Common myeloid progenitor, CD34-positive (primary cell): ENCODE data around the gene SNRPA.

Source experiments
- CTCF ChIA-PET: fragments of 350-600 bp; sonication (Branson Sonifier 250); formaldehyde crosslinking; loops from one replicate; lab custom pipeline; 2021; ENCODE audit warnings: antibody characterized with exemption; lab: Charles Lee
- POLR2A ChIA-PET: fragments of 350-600 bp; sonication (Branson Sonifier 250); formaldehyde crosslinking; loops from one replicate; lab custom pipeline; 2021; ENCODE audit warnings: antibody characterized with exemption; lab: Charles Lee
- DNase-seq, 3 donors: peaks; one replicate each; pipeline versions ENCODE4 v3.0.0 to v3.0.0-alpha.2; 2013
- H3K27ac ChIP-seq, 2 experiments: 1 replicate in 1 of 2; 2 replicates in 1 of 2; pipeline ENCODE4 v1.7.0; 2013; ENCODE audit warnings: inconsistent platforms in 2 of 2, low read length in 2 of 2, mild to moderate bottlenecking in 2 of 2, low read depth in 1 of 2, moderate library complexity in 1 of 2; ENCODE audit not compliant: severe bottlenecking in 2 of 2, insufficient read depth in 1 of 2, poor library complexity in 1 of 2
- H3K27me3 ChIP-seq, 5 experiments: replicated peaks in 2 of 5; 1 replicate in 3 of 5; 2 replicates in 2 of 5; pipeline versions ENCODE4 v1.6.1 to v1.7.0; 2013; ENCODE audit warnings: low read length in 4 of 5, mild to moderate bottlenecking in 2 of 5, moderate library complexity in 2 of 5, inconsistent platforms in 1 of 5; ENCODE audit not compliant: insufficient read depth in 5 of 5, control insufficient read depth in 4 of 5
- H3K36me3 ChIP-seq, 4 experiments: 1 replicate in 2 of 4; 2 replicates in 2 of 4; pipeline versions ENCODE4 v1.6.1 to v1.7.0; 2013; ENCODE audit warnings: low read length in 3 of 4, control low read depth in 1 of 4, mild to moderate bottlenecking in 1 of 4; ENCODE audit not compliant: control insufficient read depth in 4 of 4, insufficient read depth in 4 of 4
- H3K4me1 ChIP-seq, 4 experiments: 1 replicate in 3 of 4; 2 replicates in 1 of 4; pipeline versions ENCODE4 v1.6.1 to v1.7.1; 2013; ENCODE audit warnings: low read length in 3 of 4, mild to moderate bottlenecking in 3 of 4, control low read depth in 1 of 4, inconsistent platforms in 1 of 4, moderate library complexity in 1 of 4; ENCODE audit not compliant: control insufficient read depth in 4 of 4, insufficient read depth in 4 of 4; ENCODE audit errors: control extremely low read depth in 1 of 4
- H3K4me3 ChIP-seq, 7 experiments: 1 replicate in 4 of 7; 2 replicates in 3 of 7; pipeline versions ENCODE4 v1.5.1 to v1.7.0; 2013; ENCODE audit warnings: mild to moderate bottlenecking in 7 of 7, low read length in 6 of 7, moderate library complexity in 6 of 7, inconsistent platforms in 2 of 7, low read depth in 2 of 7, control low read depth in 1 of 7; ENCODE audit not compliant: insufficient read depth in 4 of 7, control insufficient read depth in 1 of 7; ENCODE audit errors: extremely low read depth in 1 of 7
- H3K9me3 ChIP-seq, 5 experiments: 1 replicate in 4 of 5; 2 replicates in 1 of 5; pipeline versions ENCODE4 v1.6.1 to v1.7.1; 2013; ENCODE audit warnings: low read length in 4 of 5, mild to moderate bottlenecking in 2 of 5, inconsistent platforms in 1 of 5, low read depth in 1 of 5, moderate library complexity in 1 of 5; ENCODE audit not compliant: control insufficient read depth in 4 of 5, insufficient read depth in 2 of 5; ENCODE audit errors: control extremely low read depth in 1 of 5
- WGBS: methylation state at CpG from one replicate; pipeline ENCODE4 v1.1.5; 2013; ENCODE audit not compliant: insufficient coverage; 5-methylcytosine and 5-hydroxymethylcytosine counted together

Gene SNRPA

DNA sequence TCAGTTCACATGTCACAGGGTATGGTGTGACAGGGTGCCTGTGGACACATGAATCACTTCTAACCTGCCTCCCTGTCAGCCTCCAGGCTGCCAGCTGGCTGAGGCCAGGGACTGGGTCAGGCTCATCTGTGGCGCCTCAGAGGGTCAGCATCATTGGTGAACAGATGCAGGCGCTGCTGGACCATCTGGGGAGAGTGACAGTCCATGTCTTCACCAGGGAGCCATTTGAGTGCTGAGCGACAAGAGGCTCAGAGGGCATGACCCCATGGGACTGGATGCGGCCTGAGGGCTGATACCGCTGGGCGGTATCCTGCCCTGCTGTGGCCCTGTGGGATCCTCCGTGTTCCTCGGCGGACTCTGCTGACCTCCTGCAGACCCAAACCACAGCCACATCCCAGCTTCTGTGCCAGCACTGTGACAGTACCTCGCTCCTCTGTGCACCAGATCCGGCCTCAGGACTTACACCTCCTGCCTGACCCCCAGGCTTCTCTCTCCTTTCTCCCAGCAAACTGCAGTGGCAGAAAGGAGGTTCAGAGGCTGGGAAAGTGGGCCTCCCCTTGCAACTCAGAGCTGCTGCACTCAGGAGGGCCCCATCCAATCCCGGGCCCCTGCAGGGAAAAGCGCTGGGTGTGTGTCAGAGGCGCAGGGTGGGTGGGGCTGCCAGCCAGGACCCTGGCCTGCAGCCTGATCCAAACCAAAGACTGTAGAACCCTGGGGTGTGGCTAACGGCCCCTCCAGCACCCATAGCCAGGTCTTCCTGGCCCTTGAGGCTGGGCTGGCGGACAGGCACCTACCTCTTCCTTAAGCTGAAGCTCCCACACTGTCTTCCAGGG is 10.9 kb upstream of the SNRPA start:
- ChIA-PET CTCF (no interaction called here), POLR2A (no interaction called here)
- H3K4me1 ChIP-seq, result no peaks in the 10 kb centered on the region
- no peak for DNase-seq
- H3K27me3 ChIP-seq, result no peaks in the 10 kb centered on the region
- no peaks in the 10 kb centered on the region for H3K9me3 ChIP-seq
- no peak overlapping the region for H3K4me3 ChIP-seq
- H3K27ac ChIP-seq, result no peak overlapping the region
- 93% methylated on average over 14 of the region's 16 CpGs for WGBS
- H3K36me3 ChIP-seq, result peaks cover 2 to 43% (median 30%) of the 10 kb centered on the region in 4 experiments

DNA sequence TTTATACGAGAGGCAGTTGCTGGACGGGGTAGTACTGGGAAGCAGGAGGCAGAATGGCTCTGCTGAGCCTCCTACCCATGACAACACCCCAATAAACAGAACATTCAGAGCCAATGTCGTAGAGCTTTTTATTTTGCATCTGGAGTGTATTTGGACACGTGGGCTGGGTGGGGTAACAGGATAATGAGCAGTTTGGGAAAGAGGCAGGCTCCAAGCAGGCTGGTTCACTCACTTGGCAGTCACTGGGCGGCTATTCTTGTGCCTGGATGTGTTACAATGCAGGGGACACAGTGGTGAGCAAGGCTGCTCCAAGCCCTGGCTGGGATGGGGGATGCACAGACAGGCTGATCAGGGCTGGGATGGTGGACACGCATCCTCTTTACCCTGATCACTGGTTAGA is 10.3 kb upstream of the SNRPA start:
- Histone ChIP-seq H3K4me1 (no peaks in the 10 kb centered on the region), H3K9me3 (no peaks in the 10 kb centered on the region), H3K36me3 (peaks cover 2 to 36% (median 24%) of the 10 kb centered on the region in 4 experiments), H3K27me3 (no peaks in the 10 kb centered on the region), H3K27ac (no peak overlapping the region), H3K4me3 (no peak overlapping the region)
- 93% methylated on average over 2 of the region's 6 CpGs for WGBS
- DNase-seq, result no peak
- CTCF ChIA-PET, result interaction anchor here (1.3 kb wide), 1 partner anchor 13 kb away, joined by 5 read pairs; no protein-coding TSS in a partner anchor
- POLR2A ChIA-PET, result no interaction called here

DNA sequence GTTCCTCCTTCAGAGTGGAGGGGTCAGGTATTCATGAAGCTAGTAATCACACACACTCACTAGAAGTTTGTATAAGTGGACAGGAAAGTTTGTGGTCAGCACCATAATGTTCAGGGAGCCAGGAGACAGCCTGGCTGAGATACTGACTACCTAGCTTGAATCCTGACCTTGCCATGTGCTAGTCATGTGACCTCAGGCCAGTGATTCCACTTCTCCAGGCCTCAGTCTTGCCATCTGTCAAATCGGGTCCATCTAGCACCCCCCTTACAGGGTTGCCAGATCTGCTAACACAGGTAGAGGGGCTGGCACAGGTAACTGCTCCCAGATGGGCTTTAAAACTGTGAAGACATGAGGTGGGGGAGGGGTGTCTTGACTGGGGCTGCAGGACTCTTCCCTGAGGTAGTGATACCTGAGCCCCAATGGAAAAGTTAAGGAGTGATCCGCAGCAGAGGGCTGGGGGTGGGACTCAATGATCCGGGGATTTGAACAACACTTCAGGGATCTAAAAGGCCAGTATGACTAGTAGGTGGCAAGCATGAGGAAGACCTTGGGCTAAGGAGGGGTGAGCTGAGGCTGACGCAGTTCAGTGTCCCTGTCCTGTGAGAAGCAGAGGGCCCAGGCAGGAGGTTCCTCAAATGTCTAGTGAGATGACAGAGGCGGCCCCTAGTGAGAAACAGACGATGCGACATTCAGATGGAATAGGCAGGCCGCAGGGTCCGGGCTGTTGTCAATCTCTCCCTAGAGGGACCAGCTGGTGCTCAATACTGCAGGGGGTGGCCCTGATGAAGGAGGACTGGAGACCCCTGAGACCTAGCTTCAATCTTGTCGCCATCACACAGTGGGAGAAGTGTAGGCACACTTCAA is 9.2 kb upstream of the SNRPA start:
- POLR2A ChIA-PET, result interaction anchor here (0.5 kb wide), 1 partner anchor 31 kb away, joined by 3 read pairs; no protein-coding TSS in a partner anchor
- no peak for DNase-seq
- Histone ChIP-seq H3K27ac (no peak overlapping the region), H3K4me1 (no peaks in the 10 kb centered on the region), H3K27me3 (no peaks in the 10 kb centered on the region), H3K9me3 (no peaks in the 10 kb centered on the region), H3K4me3 (no peak overlapping the region), H3K36me3 (peaks cover 2 to 30% (median 21%) of the 10 kb centered on the region in 4 experiments)
- CTCF ChIA-PET, result interaction anchor here (0.8 to 2.0 kb wide), 4 partner anchors 8 to 77 kb away, joined by 3 to 6 read pairs (median 4); no protein-coding TSS in a partner anchor
- WGBS, result 89% methylated on average over 7 of the region's 10 CpGs

DNA sequence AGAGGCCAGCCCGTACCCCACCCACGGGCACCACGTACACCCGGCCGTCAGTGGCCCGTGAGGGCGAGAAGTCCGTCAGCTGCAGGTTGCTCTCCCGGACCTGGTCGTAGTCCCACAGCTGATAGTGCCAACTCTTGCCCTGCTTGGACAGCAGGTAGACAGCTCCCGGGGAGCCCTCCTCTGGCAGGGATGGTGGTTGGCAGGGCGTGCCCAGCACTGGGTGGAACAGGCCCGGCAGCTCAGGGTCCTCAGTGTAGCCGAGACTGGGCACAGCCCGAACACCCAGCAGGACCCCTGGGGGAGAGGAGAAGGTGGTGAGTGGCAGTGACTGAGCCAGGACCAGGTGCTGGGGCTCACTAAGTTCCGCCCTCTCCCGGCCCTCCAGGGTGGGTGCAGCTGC is 8.5 kb upstream of the SNRPA start:
- WGBS, result 95% methylated on average over 8 of the region's 17 CpGs

DNA sequence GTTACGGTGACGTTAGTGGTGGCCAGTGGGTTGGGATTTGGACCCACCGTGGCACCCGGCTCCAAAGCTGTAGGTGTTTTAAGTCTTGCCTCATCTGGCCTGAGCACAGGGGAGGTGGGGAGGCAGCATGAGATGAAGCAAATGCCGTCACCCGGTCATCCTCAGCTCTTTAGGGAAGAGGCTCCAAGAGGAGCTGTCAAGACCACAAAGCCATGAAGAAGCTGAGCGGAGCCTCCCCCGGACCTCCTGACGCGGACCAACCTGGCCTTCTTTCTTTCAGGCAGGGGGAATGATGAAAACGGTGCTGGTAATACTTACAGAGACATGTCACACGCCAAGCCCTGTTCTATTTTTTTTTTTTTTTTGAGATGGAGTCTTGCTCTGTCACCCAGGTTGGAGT is 8.1 kb upstream of the SNRPA start:
- no peaks in the 10 kb centered on the region for H3K9me3 ChIP-seq
- H3K4me1 ChIP-seq, result no peaks in the 10 kb centered on the region
- ChIA-PET POLR2A (interaction anchor here (0.7 kb wide), 1 partner anchor 29 kb away, joined by 3 read pairs; no protein-coding TSS in a partner anchor), CTCF (interaction anchor here (0.6 to 2.0 kb wide), 4 partner anchors 9 to 76 kb away, joined by 3 to 6 read pairs (median 4); no protein-coding TSS in a partner anchor)
- 95% methylated on average over 11 of the region's 12 CpGs for WGBS
- H3K36me3 ChIP-seq, result peaks cover 0 to 20% (median 14%) of the 10 kb centered on the region in 4 experiments
- H3K27ac ChIP-seq, result no peak overlapping the region
- no peak overlapping the region for H3K4me3 ChIP-seq
- no peak for DNase-seq
- H3K27me3 ChIP-seq, result no peaks in the 10 kb centered on the region

More for the DNA sequence above, 8.5 kb upstream of the SNRPA start:
- ChIA-PET POLR2A (interaction anchor here (0.5 kb wide), 1 partner anchor 31 kb away, joined by 3 read pairs; no protein-coding TSS in a partner anchor), CTCF (interaction anchor here (0.6 to 2.0 kb wide), 5 partner anchors 9 to 78 kb away, joined by 3 to 6 read pairs (median 4); no protein-coding TSS in a partner anchor)
- Histone ChIP-seq H3K27ac (no peak overlapping the region), H3K27me3 (no peaks in the 10 kb centered on the region), H3K4me1 (no peaks in the 10 kb centered on the region), H3K36me3 (peaks cover 0 to 23% (median 14%) of the 10 kb centered on the region in 4 experiments), H3K9me3 (no peaks in the 10 kb centered on the region), H3K4me3 (no peak overlapping the region)
- DNase-seq, result no peak

DNA sequence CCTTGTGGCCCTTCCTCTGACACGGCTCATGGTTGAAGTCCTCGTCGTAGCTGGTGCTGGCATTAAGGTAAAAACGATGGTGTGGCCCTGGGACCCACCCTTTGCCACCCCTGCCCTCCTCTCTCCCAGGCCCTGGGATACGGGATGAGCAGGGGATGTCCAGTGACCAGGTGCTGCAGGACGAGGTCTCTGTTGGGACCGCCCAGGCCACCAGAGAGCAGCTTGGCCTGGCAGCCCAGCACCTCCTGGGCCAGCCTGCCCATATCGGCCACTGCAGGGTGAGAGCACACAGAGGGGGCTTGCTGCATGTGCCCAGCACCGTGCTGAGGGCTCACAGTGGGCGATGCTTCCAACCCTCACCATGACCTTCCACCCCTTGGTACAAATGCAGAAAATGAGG is 7.1 kb upstream of the SNRPA start:
- CTCF ChIA-PET, result interaction anchor here (0.6 to 1.5 kb wide), 6 partner anchors 8 to 76 kb away, joined by 3 to 4 read pairs (median 3); no protein-coding TSS in a partner anchor
- no peaks in the 10 kb centered on the region for H3K9me3 ChIP-seq
- POLR2A ChIA-PET, result interaction anchor here (0.6 kb wide), 1 partner anchor 24 kb away, joined by 3 read pairs; no protein-coding TSS in a partner anchor
- H3K27ac ChIP-seq, result no peak overlapping the region
- peaks cover 0 to 6% (median 0%) of the 10 kb centered on the region in 4 experiments for H3K4me1 ChIP-seq
- no peak for DNase-seq
- H3K4me3 ChIP-seq, result no peak overlapping the region
- no peaks in the 10 kb centered on the region for H3K27me3 ChIP-seq
- H3K36me3 ChIP-seq, result peaks cover 0 to 17% (median 11%) of the 10 kb centered on the region in 4 experiments
- WGBS, result 98% methylated on average over 10 of the region's 10 CpGs
